Ovary (tissue), 3 donors: ENCODE data around the gene SSH3.

Experiments used
- CTCF ChIP-seq, 3 donors: fragments of 450-650 bp in 2 of 3; fragments of 200-600 bp in 1 of 3; IDR thresholded peaks; one replicate each; pipeline versions ENCODE4 v1.5.1 to v1.8.0; 2016 to 2022; ENCODE audit warnings: antibody characterized with exemption in 3 of 3, mild to moderate bottlenecking in 1 of 3
- POLR2A ChIP-seq: fragments of 450-650 bp; IDR thresholded peaks from one replicate; pipeline ENCODE4 v1.6.1; 2017; ENCODE audit warnings: antibody characterized with exemption, mild to moderate bottlenecking, moderate library complexity
- donor health status: DM: no; HTN: no; CAD: no.

GRCh38 chr11:67295846-67296245 is 7.5 kb upstream of the SSH3 start:
- TF ChIP-seq POLR2A (no peak), CTCF (IDR thresholded peaks at IDR 0.05) (no peak)
